Smooth muscle cell (in vitro differentiated cells): Measurements from ENCODE around the gene BTN2A1. TPM values are rescaled to one million over a fixed set of nuclear protein-coding genes. Genes with fewer than 3 reads are reported as not detected.
"Not testable (repeated sequence)": the region's sequence is repeated elsewhere in the genome, so short reads cannot be mapped to it uniquely, and the experiment has no call there.

Experiments
- DNase-seq: peaks from one replicate; lab custom pipeline; 2025; ENCODE audit not compliant: unreplicated experiment; lab: John Stamatoyannopoulos, UW
- H2AFZ ChIP-seq: fragments of 200-600 bp; sonication (generic); 2 replicates; pipeline ENCODE4 v1.6.0; 2016; ENCODE audit warnings: antibody characterized with exemption, low read depth, mild to moderate bottlenecking
- H3F3A ChIP-seq: fragments of 200-600 bp; sonication (generic); 2 replicates; pipeline ENCODE4 v1.6.0; 2017; ENCODE audit warnings: antibody characterized with exemption, low read depth
- H3K27ac ChIP-seq: fragments of 200-600 bp; sonication (generic); 2 replicates; pipeline ENCODE4 v1.5.1; 2016; ENCODE audit warnings: low read depth, mild to moderate bottlenecking
- H3K27me3 ChIP-seq: fragments of 200-600 bp; sonication (generic); 2 replicates; pipeline ENCODE4 v1.6.1; 2016; ENCODE audit warnings: low read depth, mild to moderate bottlenecking
- H3K36me3 ChIP-seq: fragments of 200-600 bp; sonication (generic); 2 replicates; pipeline ENCODE4 v1.5.1; 2016; ENCODE audit warnings: low read depth
- H3K4me1 ChIP-seq: fragments of 200-600 bp; sonication (generic); 2 replicates; pipeline ENCODE4 v1.5.1; 2016; ENCODE audit warnings: low read depth
- H3K4me2 ChIP-seq: fragments of 200-600 bp; sonication (generic); 2 replicates; pipeline ENCODE4 v1.6.0; 2016; ENCODE audit warnings: mild to moderate bottlenecking
- H3K4me3 ChIP-seq: fragments of 200-600 bp; sonication (generic); 2 replicates; pipeline ENCODE4 v1.5.1; 2016; ENCODE audit warnings: mild to moderate bottlenecking
- H3K79me2 ChIP-seq: fragments of 200-600 bp; sonication (generic); 2 replicates; pipeline ENCODE4 v1.6.0; 2016; ENCODE audit warnings: low read depth, mild to moderate bottlenecking
- H3K9ac ChIP-seq: fragments of 200-600 bp; sonication (generic); 2 replicates; pipeline ENCODE4 v1.6.0; 2016; ENCODE audit warnings: low read depth
- H3K9me3 ChIP-seq: fragments of 200-600 bp; sonication (generic); replicated peaks from 2 replicates; pipeline ENCODE4 v1.5.1; 2016; ENCODE audit warnings: low read depth
- H4K20me1 ChIP-seq: fragments of 200-600 bp; sonication (generic); 2 replicates; pipeline ENCODE4 v1.6.0; 2016; ENCODE audit warnings: low read depth
- CTCF ChIP-seq: fragments of 200-600 bp; sonication (generic); IDR thresholded peaks from 2 replicates; pipeline ENCODE4 v1.5.1; 2017; ENCODE audit warnings: borderline replicate concordance, mild to moderate bottlenecking, antibody characterized with exemption; ENCODE audit not compliant: insufficient read depth, poor library complexity, severe bottlenecking
- WGBS: methylation state at CpG from one replicate; pipeline ENCODE4 v1.1.7; 2016; ENCODE audit warnings: low lambda C conversion rate; 5-methylcytosine and 5-hydroxymethylcytosine counted together
- polyA plus RNA-seq: library from polyadenylated mRNA; unstranded; fragments of >200 nt; fragmentation: Nextera tagmentation; extraction: Ambion mirVana; gene quantifications from 2 replicates; pipeline ENCODE4 v1.2.1, GENCODE V29; 2016
- total RNA-seq: library from RNA; depleted of rRNA; stranded (reverse); fragments of >200 nt; gene quantifications from 2 replicates; pipeline ENCODE4 v1.2.3, GENCODE V29; 2014

Gene BTN2A1
- total and polyA plus RNA-seq, 2 experiments from 2014 or later = 36.3 to 40.5 TPM

DNA sequence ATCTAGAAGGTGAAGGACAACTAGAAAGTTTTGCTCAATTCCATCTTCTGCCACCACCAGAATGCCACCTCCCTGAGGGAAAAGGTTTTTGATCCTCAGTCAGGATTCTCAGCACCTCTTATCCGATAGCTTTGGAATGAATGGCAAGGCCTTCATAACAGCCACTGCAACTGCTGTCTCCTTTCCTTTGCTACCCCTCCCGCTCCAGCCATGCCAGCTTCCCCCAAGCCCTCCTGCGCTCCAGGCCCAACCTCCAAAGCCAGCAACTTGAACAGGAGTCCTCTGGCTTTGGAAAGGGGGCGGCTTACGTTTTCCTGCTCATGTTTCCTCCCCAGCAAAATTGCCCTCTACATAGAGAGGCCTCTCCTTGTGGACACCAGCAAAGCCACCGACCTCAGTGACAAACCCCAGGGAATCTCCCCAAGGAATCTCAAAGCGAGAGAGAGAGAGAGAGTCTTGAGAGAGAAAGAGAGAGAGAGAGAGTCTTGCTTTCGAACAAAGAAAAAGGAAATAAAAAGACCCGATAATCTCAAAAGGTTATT, 420 bp upstream of the BTN2A1 start:
- DNase-seq = no peak

DNA sequence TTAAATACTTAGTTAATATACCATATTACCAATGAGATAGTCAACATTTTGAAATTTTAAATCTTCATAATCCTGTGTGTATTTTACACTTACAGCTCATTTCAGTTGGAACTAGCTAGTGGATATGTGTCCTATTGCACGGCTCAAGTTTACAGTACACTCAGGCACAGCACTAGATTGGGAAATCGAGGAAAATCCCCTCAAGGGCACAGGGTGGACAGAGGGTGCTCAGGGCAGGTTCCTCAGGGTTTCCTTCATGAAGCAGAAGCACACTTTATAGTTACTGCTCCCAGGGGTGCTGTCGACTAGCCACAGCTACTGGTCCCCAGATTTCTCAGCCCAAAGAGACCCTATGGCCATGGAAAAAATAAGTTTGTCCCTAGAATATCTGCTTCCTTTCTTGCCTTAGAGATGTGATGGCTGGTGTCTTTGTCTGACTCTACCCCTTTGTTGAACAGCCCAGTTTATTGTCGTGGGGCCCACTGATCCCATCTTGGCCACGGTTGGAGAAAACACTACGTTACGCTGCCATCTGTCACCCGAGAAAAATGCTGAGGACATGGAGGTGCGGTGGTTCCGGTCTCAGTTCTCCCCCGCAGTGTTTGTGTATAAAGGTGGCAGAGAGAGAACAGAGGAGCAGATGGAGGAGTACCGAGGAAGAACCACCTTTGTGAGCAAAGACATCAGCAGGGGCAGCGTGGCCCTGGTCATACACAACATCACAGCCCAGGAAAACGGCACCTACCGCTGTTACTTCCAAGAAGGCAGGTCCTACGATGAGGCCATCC, 1.5 kb downstream of the BTN2A1 start:
- Histone ChIP-seq H3K9me3 (no peaks in the 10 kb centered on the region), H3F3A (no peaks in the 10 kb centered on the region), H3K27me3 (no peaks in the 10 kb centered on the region), H3K4me1 (peaks cover 9% of the 10 kb centered on the region), H4K20me1 (peaks cover 8% of the 10 kb centered on the region), H3K9ac (no peak overlapping the region), H3K27ac (no peak overlapping the region), H2AFZ (no peak overlapping the region), H3K4me3 (peak overlapping the region; percentile 74), H3K4me2 (peak overlapping the region; percentile 79), H3K79me2 (peaks cover 41% of the 10 kb centered on the region), H3K36me3 (peaks cover 15% of the 10 kb centered on the region)
- no peak for TF ChIP-seq CTCF
- WGBS = 92% methylated on average over 16 of the region's 16 CpGs
- DNase-seq = no peak

More for the DNA sequence above, 420 bp upstream of the BTN2A1 start:
- TF ChIP-seq CTCF = no peak
- no peaks in the 10 kb centered on the region for H3K9me3 ChIP-seq
- peak overlapping the region; percentile 79 for H3K4me2 ChIP-seq
- WGBS = 27% methylated on average over 9 of the region's 9 CpGs
- H4K20me1 ChIP-seq = peaks cover 8% of the 10 kb centered on the region
- peak overlapping the region; percentile 74 for H3K4me3 ChIP-seq
- H3F3A ChIP-seq = no peaks in the 10 kb centered on the region
- peaks cover 9% of the 10 kb centered on the region for H3K4me1 ChIP-seq
- peak overlapping the region; percentile 88 for H3K27ac ChIP-seq
- peak overlapping the region; percentile 68 for H3K9ac ChIP-seq
- peak overlapping the region; percentile 94 for H2AFZ ChIP-seq
- no peaks in the 10 kb centered on the region for H3K27me3 ChIP-seq
- H3K36me3 ChIP-seq = peaks cover 3% of the 10 kb centered on the region
- peaks cover 41% of the 10 kb centered on the region for H3K79me2 ChIP-seq

GRCh38 chr6:26461353-26461752, 3.6 kb downstream of the BTN2A1 start:
- H3F3A ChIP-seq, DNase-seq, H3K4me1 ChIP-seq, H2AFZ ChIP-seq, H3K9ac ChIP-seq, H3K27me3 ChIP-seq, H3K9me3 ChIP-seq, H3K4me3 ChIP-seq, H4K20me1 ChIP-seq, H3K27ac ChIP-seq: not testable (repeated sequence)
- Histone ChIP-seq H3K79me2 (peaks cover 41% of the 10 kb centered on the region), H3K36me3 (peaks cover 26% of the 10 kb centered on the region), H3K4me2 (peak overlapping the region; percentile 37)
- 77% methylated on average over 5 of the region's 5 CpGs for WGBS

DNA sequence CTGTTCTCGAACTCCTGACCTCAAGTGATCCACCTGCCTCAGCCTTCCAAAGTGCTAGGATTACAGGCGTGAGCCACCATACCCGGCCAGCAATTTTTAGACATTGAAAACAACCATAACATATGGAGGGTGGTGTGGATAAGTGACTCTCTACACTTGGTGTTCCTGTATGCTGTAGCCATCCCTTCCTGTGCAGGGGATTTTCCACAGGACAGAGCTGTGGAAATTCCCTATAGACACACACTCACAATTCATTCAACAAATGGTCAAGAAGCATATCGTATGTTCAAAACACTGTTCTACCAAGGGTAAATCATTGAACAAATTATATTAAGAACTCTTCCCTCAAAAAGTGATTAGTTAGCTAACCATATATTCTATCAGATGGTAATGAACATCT, 6.3 kb downstream of the BTN2A1 start:
- H3F3A ChIP-seq = no peaks in the 10 kb centered on the region
- over 99% methylated on average over 4 of the region's 4 CpGs for WGBS
- TF ChIP-seq CTCF = no peak
- no peaks in the 10 kb centered on the region for H3K27me3 ChIP-seq
- no peaks in the 10 kb centered on the region for H3K9me3 ChIP-seq
- no peak overlapping the region for H3K4me3 ChIP-seq
- no peak overlapping the region for H2AFZ ChIP-seq
- peaks cover 26% of the 10 kb centered on the region for H3K36me3 ChIP-seq
- H3K4me2 ChIP-seq = no peak overlapping the region
- peaks cover 3% of the 10 kb centered on the region for H3K4me1 ChIP-seq
- H4K20me1 ChIP-seq = peaks cover 8% of the 10 kb centered on the region
- no peak overlapping the region for H3K9ac ChIP-seq
- no peak overlapping the region for H3K27ac ChIP-seq
- peaks cover 29% of the 10 kb centered on the region for H3K79me2 ChIP-seq
- DNase-seq = no peak
